Stimulated activated CD4-positive, alpha-beta T cell treated with anti-CD3 and anti-CD28 coated beads, Interleukin-2, amount 100 ng/mL, for 48 hours (primary cell): ENCODE results near the gene PIK3C2G.

ENCODE experiments used
- DNase-seq, 2 donors: peaks; one replicate each; pipeline ENCODE4 v3.0.0-alpha.2; 2020

The PIK3C2G gene

DNA sequence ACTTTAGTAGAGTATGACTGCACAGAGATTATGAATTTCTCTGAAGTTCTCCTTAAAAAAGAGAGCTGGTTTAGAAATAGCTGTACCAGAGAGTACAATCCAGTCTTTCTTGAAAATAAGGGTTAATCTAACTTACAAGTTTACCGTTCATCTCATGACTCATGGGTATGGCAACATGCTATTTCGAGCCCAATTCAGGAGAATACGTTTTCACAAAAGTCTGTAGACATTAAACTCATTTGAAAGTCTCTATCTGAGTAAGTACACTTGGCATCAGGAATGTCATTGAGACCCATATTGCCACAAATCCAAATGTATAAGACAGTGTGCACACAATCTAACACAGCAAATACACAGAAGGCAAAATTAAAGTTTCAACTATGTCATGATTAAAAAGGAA is 160.5 kb downstream of the PIK3C2G start:
- DNase-seq, result no peak

DNA sequence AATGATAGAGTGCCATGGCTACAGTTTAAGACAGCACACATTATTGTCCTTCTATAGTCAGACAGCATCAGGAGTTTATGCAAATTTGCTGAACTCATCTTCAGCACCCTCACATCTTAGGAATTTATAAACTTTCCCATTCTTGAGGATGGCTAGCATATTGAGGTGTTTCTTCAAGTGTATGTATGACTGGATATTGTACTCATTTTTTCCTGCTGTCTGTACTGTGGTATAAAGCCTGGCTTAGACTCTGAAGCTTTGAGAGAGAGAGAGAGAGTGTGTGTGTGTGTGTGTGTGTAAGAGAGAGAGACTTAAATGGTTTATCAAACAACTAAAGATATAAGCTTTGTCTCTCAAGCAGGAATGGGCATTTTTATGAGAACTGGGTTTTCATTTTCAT is 161.6 kb downstream of the PIK3C2G start:
- no peak for DNase-seq

DNA sequence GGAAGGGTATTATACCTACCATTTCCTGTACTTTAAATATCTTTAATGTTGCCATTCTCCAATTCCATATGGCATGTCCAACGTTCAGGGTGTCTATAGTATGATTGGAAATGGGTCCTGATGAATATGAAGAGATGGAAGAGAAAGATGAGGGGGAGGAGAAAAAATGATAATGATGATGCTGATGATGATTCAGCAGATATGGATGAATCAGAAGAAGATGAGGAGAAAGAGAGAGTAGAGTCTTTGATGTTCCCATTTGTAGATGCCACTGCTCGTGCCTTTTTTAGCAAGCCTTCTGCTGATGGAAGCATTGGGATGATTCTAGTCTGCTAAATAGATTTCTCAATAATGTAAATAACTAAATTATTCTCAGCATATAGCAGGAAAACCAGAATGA is 163.5 kb downstream of the PIK3C2G start:
- DNase-seq, result no peak

DNA sequence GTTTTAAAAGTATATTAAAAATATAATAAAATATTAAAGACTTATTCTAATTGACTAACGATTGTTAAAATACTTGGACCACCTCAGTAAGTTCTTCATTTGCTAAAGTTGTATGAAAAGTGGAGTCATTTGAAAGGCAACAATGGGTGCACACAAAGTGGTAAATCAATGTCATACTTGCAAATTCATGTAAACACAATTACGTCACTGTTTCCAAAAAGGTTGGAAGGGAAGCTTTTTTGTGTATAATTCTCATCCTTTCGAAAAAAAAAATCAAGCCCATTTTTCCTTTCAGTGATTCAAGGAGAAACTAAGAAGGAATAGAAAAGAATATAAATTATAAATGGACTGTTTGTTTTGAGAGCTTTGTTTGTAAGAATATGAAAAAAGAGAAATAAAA is 166.2 kb downstream of the PIK3C2G start:
- no peak for DNase-seq

DNA sequence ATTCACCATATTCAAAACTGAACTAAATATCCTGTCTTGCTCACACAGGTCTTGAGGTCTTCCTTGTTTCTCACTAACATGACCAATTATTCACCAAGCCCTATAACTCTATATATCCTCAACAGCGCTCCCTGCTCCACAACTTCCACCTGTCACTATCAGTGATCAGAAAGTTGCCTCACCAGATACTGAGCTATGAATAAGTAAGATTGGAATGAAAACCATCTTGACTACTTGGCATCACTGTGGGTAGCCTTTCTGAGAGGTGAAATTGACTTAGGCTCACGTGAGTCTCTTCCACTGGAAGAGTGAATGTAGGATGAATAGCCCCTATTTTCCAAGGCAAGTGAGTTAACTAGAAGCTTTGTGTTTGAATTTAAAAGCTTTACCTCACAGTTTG is 167.1 kb downstream of the PIK3C2G start:
- no peak for DNase-seq

GRCh38 chr12:18429366-18429765 is 168.0 kb downstream of the PIK3C2G start:
- DNase-seq, result no peak

DNA sequence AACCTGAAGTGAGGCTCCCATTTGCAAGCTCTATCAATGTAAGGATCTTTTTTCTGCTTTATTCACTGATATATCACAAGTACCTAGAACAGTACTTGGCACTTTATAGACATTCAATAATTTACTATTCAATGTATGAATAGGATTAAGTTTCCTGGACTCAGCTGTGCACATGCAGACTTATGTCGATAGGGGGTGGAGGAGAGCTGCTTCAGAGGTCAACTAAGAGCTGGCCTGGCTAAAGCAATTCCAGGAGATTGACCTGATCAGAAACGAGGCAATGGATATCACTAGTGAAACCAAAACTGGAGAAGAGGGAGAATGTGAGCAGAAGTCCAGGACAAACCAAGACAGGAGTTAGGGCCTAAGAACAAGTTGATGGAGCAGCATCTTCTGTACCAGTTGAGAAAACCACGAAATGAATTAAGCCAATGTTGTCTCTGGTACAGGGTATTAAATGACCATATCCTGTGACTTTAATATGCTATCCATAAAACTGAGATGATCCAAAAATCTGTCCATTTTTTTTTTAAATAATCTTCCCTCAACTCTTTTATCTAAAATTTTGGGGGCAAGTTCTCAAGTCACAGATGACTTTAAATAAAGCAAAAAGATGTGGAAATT is 169.2 kb downstream of the PIK3C2G start:
- DNase-seq, result no peak

- no peak for DNase-seq
Observed at GRCh38 chr12:18431771-18432170, 170.5 kb downstream of the PIK3C2G start.

DNA sequence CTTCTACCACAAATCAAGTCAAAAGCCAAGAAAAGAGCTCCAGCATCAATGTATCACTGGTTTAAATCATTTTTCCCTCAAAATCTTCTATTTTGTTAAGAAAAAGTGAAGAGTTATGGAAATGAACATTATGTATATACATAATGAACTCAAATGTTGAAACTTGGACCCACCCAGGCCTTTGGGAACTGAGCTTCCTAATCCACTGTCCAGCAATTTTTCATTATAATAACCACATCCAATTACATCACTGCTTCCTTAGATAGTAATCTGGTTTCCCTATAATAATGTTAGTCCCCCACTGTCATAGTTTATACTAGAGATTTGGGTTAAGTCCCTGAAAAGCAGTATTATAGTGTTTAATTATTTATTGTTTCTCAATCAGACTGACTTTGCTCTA is 170.9 kb downstream of the PIK3C2G start:
- DNase-seq, result no peak

- DNase-seq, result no peak
Observed at GRCh38 chr12:18436170-18436569, 174.9 kb downstream of the PIK3C2G start.

DNA sequence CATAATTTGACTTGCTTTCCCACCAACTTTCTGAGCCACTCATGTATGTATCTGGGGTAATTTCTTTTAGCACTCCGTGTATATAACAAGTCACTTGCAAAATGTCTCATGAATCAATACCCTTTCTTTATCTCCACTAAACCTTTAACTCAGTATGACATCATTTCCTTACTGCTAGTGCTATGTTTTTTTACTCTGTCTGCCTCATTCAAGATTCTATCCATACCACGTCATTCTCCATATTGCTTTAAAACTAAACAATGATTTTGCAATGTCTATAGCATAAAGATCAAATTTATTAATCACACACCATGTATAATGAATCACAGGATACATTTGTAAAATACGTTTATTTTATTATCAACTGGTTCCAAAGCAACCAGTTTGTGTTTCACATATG is 178.2 kb downstream of the PIK3C2G start:
- DNase-seq, result no peak

DNA sequence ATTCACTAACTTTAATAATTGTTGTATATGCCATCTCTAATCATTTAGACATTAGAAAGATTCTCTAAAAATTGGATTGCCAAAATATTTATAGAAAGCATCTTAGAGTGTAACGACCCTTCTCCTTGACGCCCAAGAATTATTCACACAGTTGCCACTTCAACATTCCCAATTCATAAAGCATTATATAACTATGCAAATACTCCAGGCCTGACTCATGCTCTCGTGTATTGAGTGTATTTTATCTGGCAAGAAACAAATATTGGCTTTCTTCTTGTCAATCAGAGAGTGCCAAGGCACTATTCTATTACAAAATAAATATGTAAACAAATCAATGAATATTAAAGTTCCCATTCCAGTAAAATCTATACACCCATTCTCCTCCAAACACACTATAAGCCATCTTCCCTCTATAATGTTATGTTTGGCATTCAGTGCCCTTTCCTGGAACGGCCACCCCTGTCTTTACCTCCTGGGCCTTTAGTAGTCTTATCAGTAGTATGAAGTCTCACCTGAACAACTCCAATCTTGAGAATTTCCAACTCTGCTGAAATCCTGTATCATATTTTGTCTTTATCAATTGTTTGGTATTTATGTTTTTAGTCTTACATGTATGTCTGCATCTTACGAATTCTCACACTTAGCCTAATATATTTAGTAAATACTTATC is 182.6 kb downstream of the PIK3C2G start:
- DNase-seq, result no peak

DNA sequence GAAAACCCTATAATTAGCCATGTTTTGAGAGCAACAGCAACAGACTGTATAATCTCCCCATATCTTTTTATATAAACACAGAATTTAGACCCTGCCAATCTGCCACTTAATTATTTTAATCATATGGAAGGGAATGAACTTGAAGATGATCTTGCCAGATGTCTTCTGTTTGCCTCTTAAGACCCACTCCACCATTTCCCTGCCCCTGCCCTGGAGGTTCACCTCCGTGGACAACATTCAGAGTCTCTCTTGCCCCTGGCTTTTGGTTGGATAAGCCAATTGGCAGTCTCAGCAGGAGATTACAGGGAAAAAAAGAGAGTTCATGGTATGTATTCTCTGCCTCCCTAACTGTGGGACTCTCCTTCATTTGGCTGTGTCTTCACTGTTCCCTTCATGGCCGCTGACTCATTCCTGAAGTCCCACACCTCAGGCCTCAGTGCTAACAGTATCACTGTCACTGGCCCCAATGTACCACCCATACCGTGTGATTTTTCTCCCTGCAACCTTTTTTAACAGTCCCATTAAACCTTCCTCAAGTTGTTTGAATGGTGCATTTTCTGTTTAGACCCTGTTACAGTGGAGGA is 184.8 kb downstream of the PIK3C2G start:
- DNase-seq, result no peak

DNA sequence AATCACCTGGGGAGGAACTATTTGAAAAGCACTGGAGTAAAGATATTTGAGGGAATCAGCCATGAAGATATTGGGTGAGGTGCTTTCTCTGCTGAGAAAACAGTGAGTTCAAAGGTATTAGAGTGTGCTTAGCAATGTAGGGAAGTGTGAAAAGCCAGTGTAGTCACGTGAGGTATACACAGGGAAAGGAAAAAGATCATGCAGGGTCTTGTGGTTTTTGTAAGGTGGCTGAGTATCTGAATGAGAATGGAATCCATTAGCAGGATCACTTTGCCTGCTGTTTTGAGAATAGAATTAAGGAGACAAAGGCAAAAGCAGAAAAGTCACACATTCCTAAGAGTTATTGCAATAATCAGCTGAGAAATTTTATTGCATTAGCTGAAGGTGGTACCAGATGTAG is 193.0 kb downstream of the PIK3C2G start:
- no peak for DNase-seq

GRCh38 chr12:18456344-18456743 is 195.0 kb downstream of the PIK3C2G start:
- DNase-seq, result no peak

GRCh38 chr12:18457362-18457761 is 196.0 kb downstream of the PIK3C2G start:
- DNase-seq, result no peak

GRCh38 chr12:18461758-18462157 is 200.4 kb downstream of the PIK3C2G start:
- no peak for DNase-seq

GRCh38 chr12:18462442-18462841 is 201.1 kb downstream of the PIK3C2G start:
- no peak for DNase-seq

DNA sequence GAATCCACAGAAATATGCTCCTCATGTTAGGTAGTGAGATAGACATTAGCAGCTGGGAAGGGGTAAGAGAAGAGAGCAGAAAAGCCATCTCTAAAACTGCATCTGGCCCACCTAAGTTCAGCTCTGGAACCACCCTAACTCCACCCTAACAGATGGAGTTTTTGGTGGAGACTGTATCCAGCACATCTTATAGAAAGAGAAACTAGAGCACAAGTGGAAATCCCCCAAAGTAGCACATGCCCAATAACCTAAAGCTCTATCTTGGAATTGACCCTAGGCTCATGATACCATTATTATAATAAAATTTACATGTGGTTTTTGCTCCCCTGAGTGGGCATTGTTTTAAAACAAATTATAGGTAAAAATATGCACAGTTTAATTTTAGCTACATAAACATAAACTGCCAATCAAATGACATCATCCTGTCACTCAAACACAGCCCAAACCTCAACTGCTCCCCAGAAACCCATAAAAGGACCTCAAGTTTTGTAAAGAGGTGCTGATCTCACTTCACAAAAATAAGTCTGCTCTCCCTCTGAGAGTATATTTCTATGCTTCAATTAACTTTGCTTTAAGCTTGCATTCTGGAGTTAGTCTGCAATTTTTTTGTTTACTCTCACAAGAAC is 206.4 kb downstream of the PIK3C2G start:
- no peak for DNase-seq

DNA sequence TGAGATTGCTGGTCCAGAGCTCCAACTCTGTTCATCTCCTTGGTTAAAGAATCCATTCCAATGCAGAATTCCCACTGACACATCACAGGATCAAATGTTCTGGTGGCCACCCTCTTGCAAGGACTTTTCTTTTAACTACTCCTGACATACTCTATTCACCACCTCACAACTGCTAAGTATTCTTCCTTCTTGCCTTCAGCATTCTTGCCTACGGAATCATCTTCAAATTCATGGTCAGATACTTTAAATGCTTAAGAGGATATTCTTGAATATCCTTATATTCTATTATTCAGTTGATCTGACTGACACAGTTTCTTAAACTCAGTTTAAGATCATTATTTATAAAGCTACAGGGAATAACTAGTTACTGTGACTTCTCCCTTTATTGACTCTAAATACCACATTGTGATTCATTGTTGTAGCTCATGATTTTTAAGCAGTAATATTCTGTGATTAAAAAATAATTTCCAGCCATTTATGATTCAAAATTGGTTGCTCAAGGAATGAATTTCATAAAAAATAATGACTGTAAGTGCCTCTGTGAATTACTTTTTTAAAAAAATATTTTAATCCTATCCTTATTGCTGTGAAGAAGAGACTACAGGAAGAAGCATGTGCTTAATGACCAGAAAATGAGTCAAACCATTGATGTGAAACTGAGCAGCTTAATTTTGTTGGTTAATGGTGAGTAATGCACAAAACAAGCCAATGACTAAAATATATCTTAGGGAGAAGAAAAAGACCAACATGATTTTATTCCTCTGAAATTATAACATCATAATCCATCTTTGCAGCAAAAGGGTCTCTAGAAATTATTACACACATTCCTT is 207.1 kb downstream of the PIK3C2G start:
- no peak for DNase-seq

GRCh38 chr12:18470251-18470650 is 208.9 kb downstream of the PIK3C2G start:
- no peak for DNase-seq

DNA sequence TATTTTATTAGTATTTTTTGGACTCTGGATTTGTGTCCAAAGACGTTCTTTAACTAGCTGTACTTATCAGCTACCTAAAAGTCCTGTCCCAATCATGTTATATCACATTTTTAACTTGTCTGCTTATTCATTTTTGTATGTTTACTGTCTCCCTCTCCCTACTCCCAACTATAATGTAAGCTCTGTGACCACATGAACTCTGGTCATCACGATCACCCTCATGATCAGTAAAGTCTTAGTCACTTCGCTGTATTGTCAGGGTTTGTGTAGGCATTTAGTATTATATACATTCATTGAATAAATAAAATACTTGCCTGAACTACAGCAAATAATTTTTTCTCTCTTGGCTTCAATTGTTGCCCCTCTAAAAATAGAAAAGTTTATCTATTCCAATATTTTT is 211.0 kb downstream of the PIK3C2G start:
- no peak for DNase-seq

DNA sequence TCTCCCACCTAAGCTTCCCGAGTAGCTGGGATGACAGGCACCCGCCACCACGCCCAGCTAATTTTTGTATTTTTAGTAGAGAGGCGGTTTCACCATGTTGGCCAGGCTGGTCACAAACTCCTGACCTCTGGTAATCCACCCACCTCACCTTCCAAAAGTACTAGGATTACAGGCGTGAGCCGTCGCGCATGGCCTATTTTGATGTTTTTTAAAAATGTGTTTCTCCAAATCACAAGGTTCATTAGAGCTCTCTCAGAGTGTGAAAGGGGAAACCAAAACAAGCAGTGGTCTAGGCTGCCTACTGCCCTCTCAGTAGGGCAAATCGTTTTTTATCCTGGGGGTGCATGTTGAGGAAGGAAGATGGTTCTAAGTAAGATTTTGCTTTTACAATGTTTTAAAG is 211.5 kb downstream of the PIK3C2G start:
- DNase-seq, result no peak
